ENCODE measurements around the gene STUB1.

GRCh38 chr16:652454-653305 lies 27.5 kb upstream of the STUB1 start:
- TF ChIP-seq, protein P1, sequence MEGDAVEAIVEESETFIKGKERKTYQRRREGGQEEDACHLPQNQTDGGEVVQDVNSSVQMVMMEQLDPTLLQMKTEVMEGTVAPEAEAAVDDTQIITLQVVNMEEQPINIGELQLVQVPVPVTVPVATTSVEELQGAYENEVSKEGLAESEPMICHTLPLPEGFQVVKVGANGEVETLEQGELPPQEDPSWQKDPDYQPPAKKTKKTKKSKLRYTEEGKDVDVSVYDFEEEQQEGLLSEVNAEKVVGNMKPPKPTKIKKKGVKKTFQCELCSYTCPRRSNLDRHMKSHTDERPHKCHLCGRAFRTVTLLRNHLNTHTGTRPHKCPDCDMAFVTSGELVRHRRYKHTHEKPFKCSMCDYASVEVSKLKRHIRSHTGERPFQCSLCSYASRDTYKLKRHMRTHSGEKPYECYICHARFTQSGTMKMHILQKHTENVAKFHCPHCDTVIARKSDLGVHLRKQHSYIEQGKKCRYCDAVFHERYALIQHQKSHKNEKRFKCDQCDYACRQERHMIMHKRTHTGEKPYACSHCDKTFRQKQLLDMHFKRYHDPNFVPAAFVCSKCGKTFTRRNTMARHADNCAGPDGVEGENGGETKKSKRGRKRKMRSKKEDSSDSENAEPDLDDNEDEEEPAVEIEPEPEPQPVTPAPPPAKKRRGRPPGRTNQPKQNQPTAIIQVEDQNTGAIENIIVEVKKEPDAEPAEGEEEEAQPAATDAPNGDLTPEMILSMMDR (IDR thresholded peaks at IDR 0.05): no peak
- TF ChIP-seq EZH2 (IDR thresholded peaks at IDR 0.05; ENCODE audit: borderline replicate concordance, insufficient read depth, low read depth, low read length, poor library complexity, severe bottlenecking): no peak

Measured in B cell (primary cell).